ENCODE results near the gene DLGAP4.

DLGAP4 gene

DNA sequence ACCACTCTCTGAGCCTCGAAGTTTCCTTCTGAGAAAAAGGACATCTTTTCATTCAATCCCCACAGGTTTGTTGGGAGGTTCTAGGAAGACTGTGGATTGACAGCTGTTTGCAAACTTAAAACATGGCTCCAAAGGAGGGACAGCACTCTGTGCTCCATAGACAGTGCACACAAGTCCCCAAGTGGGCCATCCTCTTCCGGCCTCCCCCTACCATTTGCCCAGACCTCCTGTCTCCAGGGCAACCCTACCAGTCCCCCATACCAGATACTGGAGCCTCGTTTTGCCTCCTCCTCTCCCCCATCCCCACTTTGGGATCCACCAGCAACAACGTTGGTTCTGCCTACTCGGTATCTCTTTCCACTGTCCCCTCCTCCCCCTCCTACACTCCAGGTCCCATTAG is 8.5 kb upstream of the DLGAP4 start:
- Histone ChIP-seq H3K4me3 (no peak overlapping the region), H3K27ac (no peak overlapping the region)
- TF ChIP-seq, protein P1, sequence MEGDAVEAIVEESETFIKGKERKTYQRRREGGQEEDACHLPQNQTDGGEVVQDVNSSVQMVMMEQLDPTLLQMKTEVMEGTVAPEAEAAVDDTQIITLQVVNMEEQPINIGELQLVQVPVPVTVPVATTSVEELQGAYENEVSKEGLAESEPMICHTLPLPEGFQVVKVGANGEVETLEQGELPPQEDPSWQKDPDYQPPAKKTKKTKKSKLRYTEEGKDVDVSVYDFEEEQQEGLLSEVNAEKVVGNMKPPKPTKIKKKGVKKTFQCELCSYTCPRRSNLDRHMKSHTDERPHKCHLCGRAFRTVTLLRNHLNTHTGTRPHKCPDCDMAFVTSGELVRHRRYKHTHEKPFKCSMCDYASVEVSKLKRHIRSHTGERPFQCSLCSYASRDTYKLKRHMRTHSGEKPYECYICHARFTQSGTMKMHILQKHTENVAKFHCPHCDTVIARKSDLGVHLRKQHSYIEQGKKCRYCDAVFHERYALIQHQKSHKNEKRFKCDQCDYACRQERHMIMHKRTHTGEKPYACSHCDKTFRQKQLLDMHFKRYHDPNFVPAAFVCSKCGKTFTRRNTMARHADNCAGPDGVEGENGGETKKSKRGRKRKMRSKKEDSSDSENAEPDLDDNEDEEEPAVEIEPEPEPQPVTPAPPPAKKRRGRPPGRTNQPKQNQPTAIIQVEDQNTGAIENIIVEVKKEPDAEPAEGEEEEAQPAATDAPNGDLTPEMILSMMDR (IDR thresholded peaks at IDR 0.05): no peak
- no peak for DNase-seq (ENCODE audit: low spot score)

DNA sequence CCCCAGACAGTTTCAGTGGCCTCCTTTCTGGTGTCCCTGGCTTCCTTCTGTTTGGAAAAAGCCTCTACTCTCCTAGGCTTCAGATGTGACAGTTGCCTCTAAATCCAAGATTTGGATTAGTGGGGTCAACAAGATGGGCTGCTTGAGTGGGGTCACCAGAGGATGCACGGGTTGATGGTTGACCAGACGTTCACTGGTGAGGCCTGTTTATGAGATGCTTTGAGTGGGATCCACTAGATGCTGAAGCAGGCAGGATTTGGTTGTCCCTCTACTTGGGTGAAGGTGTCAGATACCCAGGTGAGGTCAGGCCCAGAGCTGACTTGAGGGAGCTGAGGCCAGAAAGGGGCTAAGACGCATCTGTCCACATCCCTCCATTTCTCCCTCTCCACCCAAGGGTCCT is 8.1 kb upstream of the DLGAP4 start:
- TF ChIP-seq, protein P1 (IDR thresholded peaks at IDR 0.05): no peak
- no peak for DNase-seq (ENCODE audit: low spot score)

DNA sequence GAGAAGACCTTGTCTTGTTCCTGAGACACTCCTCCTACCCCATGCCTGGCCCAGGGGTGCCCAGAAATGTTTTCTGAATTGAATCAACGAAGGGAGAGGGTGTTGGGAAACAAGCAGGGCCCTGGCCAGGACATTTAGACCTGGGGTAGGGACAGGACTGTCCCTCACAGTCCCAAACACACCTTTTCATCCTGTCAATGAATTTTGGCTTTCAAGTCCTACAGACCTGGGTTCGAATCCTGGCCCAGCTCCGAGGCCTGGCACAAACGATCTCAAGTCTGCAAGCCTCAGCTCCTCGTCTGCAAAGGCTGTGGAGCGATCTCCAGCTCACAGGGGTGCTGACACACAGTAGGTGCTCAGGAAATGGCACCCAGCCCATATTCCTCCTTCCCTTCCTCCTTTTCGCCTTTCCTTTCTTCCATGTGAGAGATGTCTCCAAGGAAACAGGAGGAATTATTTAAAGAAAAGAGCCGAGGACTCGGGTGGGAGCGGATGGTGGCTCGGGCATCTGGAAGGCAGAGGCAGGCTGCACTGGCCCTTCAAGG is 7.3 kb upstream of the DLGAP4 start:
- DNase-seq (ENCODE audit: low spot score): no peak
- Histone ChIP-seq H3K27ac (no peak overlapping the region), H3K4me3 (no peak overlapping the region)
- TF ChIP-seq, protein P1 (IDR thresholded peaks at IDR 0.05): no peak

More for the DNA sequence above, 8.1 kb upstream of the DLGAP4 start:
- Histone ChIP-seq H3K4me3 (no peak overlapping the region), H3K27ac (no peak overlapping the region)

DNA sequence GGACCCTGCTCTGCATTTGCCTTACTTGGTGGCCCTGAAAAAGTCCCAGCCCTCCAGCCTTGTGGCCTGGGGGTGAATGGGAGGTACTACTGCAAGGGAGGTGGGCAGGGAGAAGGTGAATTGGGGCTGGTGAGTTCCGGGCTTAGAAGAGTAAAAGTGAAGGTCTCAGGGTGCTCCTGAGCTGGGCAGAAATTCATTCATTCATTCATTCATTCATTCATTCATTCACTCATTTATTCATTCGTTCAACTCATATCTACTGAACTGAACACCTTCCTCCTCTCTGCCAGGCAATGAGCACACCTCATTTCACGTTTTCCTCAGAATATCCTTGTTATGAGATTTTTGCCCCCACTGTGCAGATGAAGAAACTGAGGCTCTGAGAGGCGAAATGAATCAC is 6.7 kb upstream of the DLGAP4 start:
- Histone ChIP-seq H3K27ac (no peak overlapping the region), H3K4me3 (no peak overlapping the region)
- TF ChIP-seq, protein P1 (IDR thresholded peaks at IDR 0.05): no peak
- no peak for DNase-seq (ENCODE audit: low spot score)

DNA sequence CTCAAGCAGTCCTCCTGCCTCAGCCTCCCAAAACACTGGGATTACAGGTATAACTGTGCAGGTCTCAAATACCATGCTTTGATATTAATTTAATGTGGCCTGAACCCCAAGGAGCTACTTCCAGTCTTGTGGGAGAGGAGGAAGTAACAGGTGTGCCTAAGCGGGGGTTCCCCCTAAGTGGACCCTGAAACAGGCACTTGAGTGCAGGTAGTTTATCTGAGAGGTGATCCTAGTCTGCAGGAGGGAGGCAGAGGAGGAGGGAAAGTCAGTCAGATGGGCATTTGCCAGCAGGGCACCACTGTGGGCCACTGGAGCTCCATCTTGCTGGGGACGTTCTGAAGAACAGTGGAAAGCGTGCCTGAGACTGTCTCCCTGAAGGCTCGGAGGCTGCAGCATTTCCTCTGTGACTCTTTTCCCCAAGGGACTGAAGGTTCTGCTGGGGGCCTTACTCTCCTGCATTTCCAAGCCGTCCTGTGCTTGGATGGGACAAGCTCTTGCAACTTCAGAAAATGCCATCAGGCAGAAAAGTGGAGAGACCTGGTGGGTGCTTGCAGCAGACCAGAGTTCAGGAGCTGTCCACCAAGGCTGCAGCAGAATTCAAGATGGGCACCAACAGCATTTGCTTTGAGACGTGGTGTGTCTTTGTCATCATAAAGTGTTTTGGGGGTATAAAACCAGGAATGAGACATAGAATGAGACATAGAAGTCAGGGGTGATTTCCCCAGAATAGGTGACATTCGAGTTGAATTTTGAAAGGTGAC is 4.6 kb upstream of the DLGAP4 start:
- TF ChIP-seq, protein P1 (IDR thresholded peaks at IDR 0.05): no peak
- no peak overlapping the region for H3K4me3 ChIP-seq
- no peak overlapping the region for H3K27ac ChIP-seq
- no peak for DNase-seq (ENCODE audit: low spot score)

DNA sequence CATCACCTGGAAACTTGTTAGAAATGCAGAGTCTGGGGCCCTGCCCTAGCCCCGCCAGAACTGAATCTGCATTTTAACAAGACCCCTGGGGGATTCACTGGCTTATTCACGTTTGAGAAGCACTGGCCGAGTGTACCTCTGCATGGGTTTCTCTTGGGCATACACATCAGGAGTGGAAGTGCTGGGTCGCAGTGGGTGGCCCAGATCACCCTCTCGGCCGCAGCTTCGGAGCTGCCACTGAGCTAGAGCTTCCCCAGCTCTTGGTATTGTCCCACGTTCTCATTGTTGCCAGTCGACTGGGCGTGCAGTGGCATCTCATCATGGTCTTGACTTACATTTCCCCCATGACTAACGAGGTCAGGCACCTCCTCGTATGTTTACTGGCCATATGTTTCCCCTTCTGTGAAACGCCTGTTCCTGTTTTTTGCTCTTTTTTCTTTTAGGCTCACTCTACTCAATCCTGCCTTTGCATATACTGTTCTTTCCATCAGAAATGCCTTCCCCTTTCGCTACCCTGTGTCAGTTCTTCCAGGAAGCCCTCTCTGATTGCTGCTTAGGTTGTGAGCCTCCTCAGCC is 3.0 kb upstream of the DLGAP4 start:
- DNase-seq (ENCODE audit: low spot score): no peak
- no peak overlapping the region for H3K4me3 ChIP-seq
- H3K27ac ChIP-seq: no peak overlapping the region
- TF ChIP-seq, protein P1 (IDR thresholded peaks at IDR 0.05): no peak

DNA sequence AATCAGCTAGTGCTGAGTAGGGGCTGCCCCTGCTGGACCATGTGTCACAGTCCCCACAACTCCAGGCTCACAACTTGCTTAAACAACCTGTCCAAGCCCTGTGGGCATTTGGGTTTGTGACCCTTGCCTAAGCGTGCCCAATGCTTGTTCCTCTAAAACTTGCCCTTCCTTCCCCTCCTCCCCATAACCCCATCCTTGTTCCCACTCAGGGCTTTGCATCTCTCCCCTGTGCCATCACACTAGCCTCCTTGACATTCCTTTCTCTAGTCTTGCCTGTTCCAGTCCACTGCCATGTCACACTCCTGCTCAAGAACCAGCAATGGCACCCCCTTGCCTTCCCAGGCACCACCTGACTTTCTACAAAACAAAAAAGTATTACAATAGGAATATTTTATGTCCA is 2.3 kb upstream of the DLGAP4 start:
- Histone ChIP-seq H3K27ac (no peak overlapping the region), H3K4me3 (no peak overlapping the region)
- TF ChIP-seq, protein P1 (IDR thresholded peaks at IDR 0.05): no peak
- DNase-seq (ENCODE audit: low spot score): no peak
